ENCODE data around the gene PGM2L1. TPM values are rescaled to one million over a fixed set of nuclear protein-coding genes. Genes with fewer than 3 reads are reported as not detected.

The PGM2L1 gene
- total RNA-seq, 1 experiment from 2014 or later: 33.1 TPM

DNA sequence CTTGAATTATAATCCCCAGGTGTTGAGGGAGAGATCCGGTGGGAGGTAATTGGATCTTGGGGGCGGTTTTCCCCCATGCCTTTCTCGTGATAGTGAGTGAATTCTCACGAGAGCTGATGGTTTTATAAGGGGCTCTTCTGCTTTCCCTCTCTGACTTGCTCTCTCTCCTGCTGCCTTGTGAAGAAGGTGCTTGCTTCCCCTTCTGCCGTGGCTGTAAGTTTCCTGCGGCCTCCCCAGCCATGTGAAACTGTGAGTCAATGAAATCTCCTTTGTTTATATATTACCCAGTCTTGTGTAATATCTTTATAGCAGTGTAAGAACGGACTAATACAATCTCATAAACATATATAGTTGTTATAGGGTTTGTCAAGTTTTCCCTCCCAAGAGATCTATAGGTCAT is 36.3 kb upstream of the PGM2L1 start:
- no peak for ATAC-seq
- Histone ChIP-seq H3K36me3 (ENCODE audit: control insufficient read depth, insufficient read depth, low read length) (no peaks in the 10 kb centered on the region), H3K9me3 (ENCODE audit: control insufficient read depth, insufficient read depth, low read depth, low read length) (no peaks in the 10 kb centered on the region), H3K4me1 (ENCODE audit: control insufficient read depth, insufficient read depth, low read length) (no peaks in the 10 kb centered on the region), H3K27ac (ENCODE audit: low read length) (no peak overlapping the region), H3K27me3 (ENCODE audit: control insufficient read depth, insufficient read depth, low read length) (no peaks in the 10 kb centered on the region), H3K4me3 (ENCODE audit: low read depth in 2 of 2, low read length in 2 of 2) (no peak overlapping the region)
- ChIA-PET POLR2A (no interaction called here), CTCF (interaction anchor here (1.5 kb wide), 1 partner anchor 15 kb away, joined by 3 read pairs; no protein-coding TSS in a partner anchor)
- intact Hi-C loops (cut with micrococcal nuclease; ENCODE audit: unreplicated experiment): no loop called here
- TF ChIP-seq TCF7L2 (IDR thresholded peaks at IDR 0.05; ENCODE audit: low read depth, low read length) (no peak), CTCF (IDR thresholded peaks at IDR 0.05) (no peak), POLR2AphosphoS5 (IDR thresholded peaks at IDR 0.05; ENCODE audit: low read depth, low read length) (no peak), SIN3A (IDR thresholded peaks at IDR 0.05; ENCODE audit: borderline replicate concordance, insufficient read depth, low read depth, low read length) (no peak)
- TF ChIP-seq, protein P1, sequence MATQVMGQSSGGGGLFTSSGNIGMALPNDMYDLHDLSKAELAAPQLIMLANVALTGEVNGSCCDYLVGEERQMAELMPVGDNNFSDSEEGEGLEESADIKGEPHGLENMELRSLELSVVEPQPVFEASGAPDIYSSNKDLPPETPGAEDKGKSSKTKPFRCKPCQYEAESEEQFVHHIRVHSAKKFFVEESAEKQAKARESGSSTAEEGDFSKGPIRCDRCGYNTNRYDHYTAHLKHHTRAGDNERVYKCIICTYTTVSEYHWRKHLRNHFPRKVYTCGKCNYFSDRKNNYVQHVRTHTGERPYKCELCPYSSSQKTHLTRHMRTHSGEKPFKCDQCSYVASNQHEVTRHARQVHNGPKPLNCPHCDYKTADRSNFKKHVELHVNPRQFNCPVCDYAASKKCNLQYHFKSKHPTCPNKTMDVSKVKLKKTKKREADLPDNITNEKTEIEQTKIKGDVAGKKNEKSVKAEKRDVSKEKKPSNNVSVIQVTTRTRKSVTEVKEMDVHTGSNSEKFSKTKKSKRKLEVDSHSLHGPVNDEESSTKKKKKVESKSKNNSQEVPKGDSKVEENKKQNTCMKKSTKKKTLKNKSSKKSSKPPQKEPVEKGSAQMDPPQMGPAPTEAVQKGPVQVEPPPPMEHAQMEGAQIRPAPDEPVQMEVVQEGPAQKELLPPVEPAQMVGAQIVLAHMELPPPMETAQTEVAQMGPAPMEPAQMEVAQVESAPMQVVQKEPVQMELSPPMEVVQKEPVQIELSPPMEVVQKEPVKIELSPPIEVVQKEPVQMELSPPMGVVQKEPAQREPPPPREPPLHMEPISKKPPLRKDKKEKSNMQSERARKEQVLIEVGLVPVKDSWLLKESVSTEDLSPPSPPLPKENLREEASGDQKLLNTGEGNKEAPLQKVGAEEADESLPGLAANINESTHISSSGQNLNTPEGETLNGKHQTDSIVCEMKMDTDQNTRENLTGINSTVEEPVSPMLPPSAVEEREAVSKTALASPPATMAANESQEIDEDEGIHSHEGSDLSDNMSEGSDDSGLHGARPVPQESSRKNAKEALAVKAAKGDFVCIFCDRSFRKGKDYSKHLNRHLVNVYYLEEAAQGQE (IDR thresholded peaks at IDR 0.05; ENCODE audit: insufficient read depth in 1 of 2, low read depth in 2 of 2, low read length in 1 of 2): no peak
- no peak for DNase-seq (ENCODE audit: low read depth, low spot score)
- no TSS peak for BruUV-seq (replicated peaks)
- in situ Hi-C loops (cut with HindIII; ENCODE audit: low pct_unique_long_range_greater_than_20kb, low sequenced_read_pairs): no loop called here

GRCh38 chr11:74429205-74429604 is 31.0 kb upstream of the PGM2L1 start:
- no peak for ATAC-seq
- Histone ChIP-seq H3K27me3 (ENCODE audit: control insufficient read depth, insufficient read depth, low read length) (no peaks in the 10 kb centered on the region), H3K9me3 (ENCODE audit: control insufficient read depth, insufficient read depth, low read depth, low read length) (no peaks in the 10 kb centered on the region), H3K4me1 (ENCODE audit: control insufficient read depth, insufficient read depth, low read length) (no peaks in the 10 kb centered on the region), H3K4me3 (ENCODE audit: low read depth in 2 of 2, low read length in 2 of 2) (no peak overlapping the region), H3K36me3 (ENCODE audit: control insufficient read depth, insufficient read depth, low read length) (no peaks in the 10 kb centered on the region), H3K27ac (ENCODE audit: low read length) (no peak overlapping the region)
- TF ChIP-seq SIN3A (IDR thresholded peaks at IDR 0.05; ENCODE audit: borderline replicate concordance, insufficient read depth, low read depth, low read length) (no peak), TCF7L2 (IDR thresholded peaks at IDR 0.05; ENCODE audit: low read depth, low read length) (no peak), CTCF (IDR thresholded peaks at IDR 0.05) (no peak), POLR2AphosphoS5 (IDR thresholded peaks at IDR 0.05; ENCODE audit: low read depth, low read length) (no peak)
- TF ChIP-seq, protein P1 (IDR thresholded peaks at IDR 0.05; ENCODE audit: insufficient read depth in 1 of 2, low read depth in 2 of 2, low read length in 1 of 2): no peak
- CTCF ChIA-PET: interaction anchor here (1.0 kb wide), 1 partner anchor 21 kb away, joined by 3 read pairs; no protein-coding TSS in a partner anchor
- intact Hi-C loops (cut with micrococcal nuclease; ENCODE audit: unreplicated experiment): no loop called here
- no peak for DNase-seq (ENCODE audit: low read depth, low spot score)
- POLR2A ChIA-PET: no interaction called here
- in situ Hi-C loops (cut with HindIII; ENCODE audit: low pct_unique_long_range_greater_than_20kb, low sequenced_read_pairs): no loop called here
- BruUV-seq (replicated peaks): no TSS peak
